Measurements from ENCODE around the gene GNG4. TPM values are rescaled to one million over a fixed set of nuclear protein-coding genes. Genes with fewer than 3 reads are reported as not detected.
A peak's percentile ranks its signal among the peaks of the same experiment; 100 is the strongest.

The GNG4 gene
- total and polyA plus RNA-seq, 9 of the 15 experiments (the other 6 are each of a cell fraction or from before 2014, with no cell fraction given), result 0.06 to 0.58 (median 0.08) TPM; not detected in 4

- TF ChIP-seq ZNF324 (CRISPR knock-in tag; IDR thresholded peaks at IDR 0.05), result no peak
- TF ChIP-seq ZBTB2 (IDR thresholded peaks at IDR 0.05), result no peak
- TF ChIP-seq MTA2 (IDR thresholded peaks at IDR 0.05; ENCODE audit: low read depth), result no peak
- peak; percentile 59 to 64 (median 62); a peak in 5 of 6 replicates for TF ChIP-seq CTCF (IDR thresholded peaks at IDR 0.05 in 2 of 3, conservative IDR thresholded peaks at IDR 0.05 in 1 of 3; ENCODE audit: insufficient read depth in 2 of 3, low read depth in 1 of 3, low read length in 3 of 3)
- TF ChIP-seq JUN (IDR thresholded peaks at IDR 0.05; ENCODE audit: borderline replicate concordance, low read depth, low read length), result no peak
- TF ChIP-seq JUN (CRISPR knock-in tag; IDR thresholded peaks at IDR 0.05; ENCODE audit: borderline replicate concordance), result no peak
- TF ChIP-seq GABPB1 (CRISPR knock-in tag; IDR thresholded peaks at IDR 0.05), result no peak
- TF ChIP-seq, protein P1, sequence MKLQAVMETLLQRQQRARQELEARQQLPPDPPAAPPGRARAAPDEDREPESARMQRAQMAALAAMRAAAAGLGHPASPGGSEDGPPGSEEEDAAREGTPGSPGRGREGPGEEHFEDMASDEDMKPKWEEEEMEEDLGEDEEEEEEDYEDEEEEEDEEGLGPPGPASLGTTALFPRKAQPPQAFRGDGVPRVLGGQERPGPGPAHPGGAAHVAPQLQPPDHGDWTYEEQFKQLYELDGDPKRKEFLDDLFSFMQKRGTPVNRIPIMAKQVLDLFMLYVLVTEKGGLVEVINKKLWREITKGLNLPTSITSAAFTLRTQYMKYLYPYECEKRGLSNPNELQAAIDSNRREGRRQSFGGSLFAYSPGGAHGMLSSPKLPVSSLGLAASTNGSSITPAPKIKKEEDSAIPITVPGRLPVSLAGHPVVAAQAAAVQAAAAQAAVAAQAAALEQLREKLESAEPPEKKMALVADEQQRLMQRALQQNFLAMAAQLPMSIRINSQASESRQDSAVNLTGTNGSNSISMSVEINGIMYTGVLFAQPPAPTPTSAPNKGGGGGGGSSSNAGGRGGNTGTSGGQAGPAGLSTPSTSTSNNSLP (IDR thresholded peaks at IDR 0.05; ENCODE audit: borderline replicate concordance, low read depth, low read length), result peak; percentile 90; the same call in 1 of the 2 replicates
- TF ChIP-seq IRF9 (tag; IDR thresholded peaks at IDR 0.05), result no peak
- no peak for TF ChIP-seq LCOR (CRISPR knock-in tag; IDR thresholded peaks at IDR 0.05)
- TF ChIP-seq, protein P2, sequence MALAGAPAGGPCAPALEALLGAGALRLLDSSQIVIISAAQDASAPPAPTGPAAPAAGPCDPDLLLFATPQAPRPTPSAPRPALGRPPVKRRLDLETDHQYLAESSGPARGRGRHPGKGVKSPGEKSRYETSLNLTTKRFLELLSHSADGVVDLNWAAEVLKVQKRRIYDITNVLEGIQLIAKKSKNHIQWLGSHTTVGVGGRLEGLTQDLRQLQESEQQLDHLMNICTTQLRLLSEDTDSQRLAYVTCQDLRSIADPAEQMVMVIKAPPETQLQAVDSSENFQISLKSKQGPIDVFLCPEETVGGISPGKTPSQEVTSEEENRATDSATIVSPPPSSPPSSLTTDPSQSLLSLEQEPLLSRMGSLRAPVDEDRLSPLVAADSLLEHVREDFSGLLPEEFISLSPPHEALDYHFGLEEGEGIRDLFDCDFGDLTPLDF (CRISPR knock-in tag; IDR thresholded peaks at IDR 0.05), result no peak
- no peak for TF ChIP-seq RHOXF2B (CRISPR knock-in tag; conservative IDR thresholded peaks at IDR 0.05)
- TF ChIP-seq CTCFL (IDR thresholded peaks at IDR 0.05; ENCODE audit: borderline replicate concordance, insufficient read depth, low read depth, low read length, poor library complexity, severe bottlenecking), result peak; percentile 70
These were observed 48.5 kb downstream of the GNG4 start (continued) for GRCh38 chr1:235601104-235601503.

All from K562 (cell line).